SK-N-SH (cell line): ENCODE data around the gene MBP.

Experiments
- CTCF ChIP-seq: fragments of 200-600 bp; sonication (generic); IDR thresholded peaks from 2 replicates; pipeline ENCODE4 v1.6.1; 2017; ENCODE audit warnings: antibody characterized with exemption, mild to moderate bottlenecking, moderate library complexity
- ELF1 ChIP-seq: IDR thresholded peaks from 2 replicates; pipeline ENCODE4 v1.4.0; 2012
- FOXM1 ChIP-seq: IDR thresholded peaks from 2 replicates; pipeline ENCODE4 v1.4.0; 2012; ENCODE audit warnings: low read depth, mild to moderate bottlenecking
- GABPA ChIP-seq: IDR thresholded peaks from 2 replicates; pipeline ENCODE4 v1.4.0; 2012; ENCODE audit warnings: low read depth, mild to moderate bottlenecking
- JUND ChIP-seq: IDR thresholded peaks from 2 replicates; pipeline ENCODE4 v1.4.0; 2012
- NFIC ChIP-seq: IDR thresholded peaks from 2 replicates; pipeline ENCODE4 v1.4.0; 2012; ENCODE audit warnings: borderline replicate concordance
- POLR2AphosphoS5 ChIP-seq: IDR thresholded peaks from 2 replicates; pipeline ENCODE4 v1.6.1; 2012; ENCODE audit warnings: low read depth, low read length
- RCOR1 ChIP-seq: fragments of 150-350 bp; IDR thresholded peaks from 2 replicates; pipeline ENCODE4 v1.6.1; 2017; ENCODE audit warnings: antibody characterized with exemption, low read length
- REST ChIP-seq: IDR thresholded peaks from 2 replicates; pipeline ENCODE4 v1.6.1; 2012; ENCODE audit warnings: mild to moderate bottlenecking, low read depth, low read length, moderate library complexity
- TEAD4 ChIP-seq: IDR thresholded peaks from 2 replicates; pipeline ENCODE4 v1.4.0; 2012; ENCODE audit warnings: mild to moderate bottlenecking, borderline replicate concordance; ENCODE audit not compliant: insufficient read depth
- USF2 ChIP-seq: fragments of 150-350 bp; IDR thresholded peaks from 2 replicates; pipeline ENCODE4 v1.6.1; 2017; ENCODE audit warnings: antibody characterized with exemption, low read length, low read depth, borderline replicate concordance

- TF ChIP-seq REST: no peak
- no peak for TF ChIP-seq CTCF
- TF ChIP-seq FOXM1: no peak
- no peak for TF ChIP-seq ELF1
- no peak for TF ChIP-seq POLR2AphosphoS5
- TF ChIP-seq USF2: no peak
- TF ChIP-seq GABPA: no peak
- TF ChIP-seq NFIC: no peak
- no peak for TF ChIP-seq RCOR1
- TF ChIP-seq JUND: no peak
- no peak for TF ChIP-seq TEAD4
Observed at GRCh38 chr18:77046409-77046808, 86.2 kb downstream of the MBP start.
